HCT116 (cell line): Measurements from ENCODE around the gene ENTHD1.

ENCODE experiments used
- CBX3 ChIP-seq: IDR thresholded peaks from 2 replicates; pipeline ENCODE4 v1.6.1; 2012; ENCODE audit warnings: low read depth
- POLR2AphosphoS5 ChIP-seq: IDR thresholded peaks from 2 replicates; pipeline ENCODE4 v1.6.1; 2011; ENCODE audit warnings: mild to moderate bottlenecking, low read depth, low read length, moderate library complexity
- RAD21 ChIP-seq: IDR thresholded peaks from 2 replicates; pipeline ENCODE4 v1.6.1; 2012; ENCODE audit warnings: low read depth, mild to moderate bottlenecking
- YY1 ChIP-seq: IDR thresholded peaks from 2 replicates; pipeline ENCODE4 v1.6.1; 2011; ENCODE audit warnings: low read length, low read depth, moderate library complexity, mild to moderate bottlenecking; ENCODE audit not compliant: insufficient replicate concordance; ENCODE audit errors: extremely low read depth
- ZFX ChIP-seq: fragments of 450-650 bp; IDR thresholded peaks from 2 replicates; pipeline ENCODE4 v1.6.1; 2017
- ZNF274 ChIP-seq: fragments of 200-500 bp; sonication (Bioruptor generic); IDR thresholded peaks from 2 replicates; pipeline ENCODE4 v1.6.1; 2014; ENCODE audit warnings: mild to moderate bottlenecking, low read depth, low read length, inconsistent platforms
- TF ChIP-seq, protein P1 (sequence below), 3 experiments: fragments of 200-600 bp in 1 of 3; sonication (generic) in 1 of 3; IDR thresholded peaks in 2 of 3; conservative IDR thresholded peaks in 1 of 3; 2 replicates each; pipeline ENCODE4 v1.5.1; 2012 to 2017; ENCODE audit warnings: low read depth in 2 of 3, low read length in 2 of 3, antibody characterized with exemption in 1 of 3, borderline replicate concordance in 1 of 3, control low read depth in 1 of 3, mild to moderate bottlenecking in 1 of 3, mixed read lengths in 1 of 3, mixed run types in 1 of 3, moderate library complexity in 1 of 3; ENCODE audit not compliant: insufficient read depth in 1 of 3

DNA sequence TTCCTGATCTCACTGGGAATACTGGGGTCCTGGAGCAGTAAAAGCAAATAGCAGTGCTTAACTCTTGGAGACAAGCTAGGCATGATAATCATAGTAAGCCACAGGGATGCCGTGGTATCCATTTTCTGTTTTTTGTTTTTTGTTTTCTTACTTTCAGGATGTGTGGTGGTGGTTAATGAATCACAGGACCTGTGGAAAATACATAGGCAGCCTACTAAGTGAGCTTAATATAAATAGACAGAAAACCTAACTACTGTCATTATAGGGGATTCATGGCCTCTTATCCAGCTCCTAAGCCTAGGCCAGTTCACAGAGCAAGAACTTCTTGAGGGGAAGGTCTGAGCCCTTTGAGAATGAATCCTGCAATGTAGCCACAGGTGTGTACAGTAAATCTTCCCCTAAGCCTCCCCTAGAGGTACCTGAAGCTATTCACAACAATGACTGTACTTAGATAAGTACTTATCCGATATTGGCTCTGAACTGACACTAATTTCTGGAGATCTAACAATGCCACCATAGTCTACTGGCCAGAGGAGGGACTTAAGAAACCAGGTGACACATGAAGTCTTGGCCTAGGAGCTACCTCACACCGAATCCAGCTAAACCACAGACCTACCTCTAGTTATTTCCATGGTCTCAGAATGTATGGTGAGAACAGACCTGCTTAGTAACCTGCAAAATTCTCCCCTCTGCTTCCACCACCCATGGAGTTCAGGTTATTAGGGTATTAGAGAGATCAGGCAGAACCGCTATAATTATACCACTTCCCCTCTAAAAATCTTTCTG, 83.6 kb downstream of the ENTHD1 start:
- TF ChIP-seq, protein P1, sequence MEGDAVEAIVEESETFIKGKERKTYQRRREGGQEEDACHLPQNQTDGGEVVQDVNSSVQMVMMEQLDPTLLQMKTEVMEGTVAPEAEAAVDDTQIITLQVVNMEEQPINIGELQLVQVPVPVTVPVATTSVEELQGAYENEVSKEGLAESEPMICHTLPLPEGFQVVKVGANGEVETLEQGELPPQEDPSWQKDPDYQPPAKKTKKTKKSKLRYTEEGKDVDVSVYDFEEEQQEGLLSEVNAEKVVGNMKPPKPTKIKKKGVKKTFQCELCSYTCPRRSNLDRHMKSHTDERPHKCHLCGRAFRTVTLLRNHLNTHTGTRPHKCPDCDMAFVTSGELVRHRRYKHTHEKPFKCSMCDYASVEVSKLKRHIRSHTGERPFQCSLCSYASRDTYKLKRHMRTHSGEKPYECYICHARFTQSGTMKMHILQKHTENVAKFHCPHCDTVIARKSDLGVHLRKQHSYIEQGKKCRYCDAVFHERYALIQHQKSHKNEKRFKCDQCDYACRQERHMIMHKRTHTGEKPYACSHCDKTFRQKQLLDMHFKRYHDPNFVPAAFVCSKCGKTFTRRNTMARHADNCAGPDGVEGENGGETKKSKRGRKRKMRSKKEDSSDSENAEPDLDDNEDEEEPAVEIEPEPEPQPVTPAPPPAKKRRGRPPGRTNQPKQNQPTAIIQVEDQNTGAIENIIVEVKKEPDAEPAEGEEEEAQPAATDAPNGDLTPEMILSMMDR (IDR thresholded peaks at IDR 0.05 in 2 of 3, conservative IDR thresholded peaks at IDR 0.05 in 1 of 3; ENCODE audit: borderline replicate concordance in 1 of 3, insufficient read depth in 1 of 3, low read depth in 2 of 3, low read length in 2 of 3): no peak
- TF ChIP-seq POLR2AphosphoS5 (no peak), RAD21 (no peak), YY1 (no peak), ZNF274 (no peak), ZFX (no peak), CBX3 (no peak)
